ENCODE results near the gene PRG3. TPM values are rescaled to one million over a fixed set of nuclear protein-coding genes. Genes with fewer than 3 reads are reported as not detected.
"Not testable (repeated sequence)": the region's sequence is repeated elsewhere in the genome, so short reads cannot be mapped to it uniquely, and the experiment has no call there.

Gene PRG3
- total RNA-seq, 1 donor from 2014 or later = not detected

DNA sequence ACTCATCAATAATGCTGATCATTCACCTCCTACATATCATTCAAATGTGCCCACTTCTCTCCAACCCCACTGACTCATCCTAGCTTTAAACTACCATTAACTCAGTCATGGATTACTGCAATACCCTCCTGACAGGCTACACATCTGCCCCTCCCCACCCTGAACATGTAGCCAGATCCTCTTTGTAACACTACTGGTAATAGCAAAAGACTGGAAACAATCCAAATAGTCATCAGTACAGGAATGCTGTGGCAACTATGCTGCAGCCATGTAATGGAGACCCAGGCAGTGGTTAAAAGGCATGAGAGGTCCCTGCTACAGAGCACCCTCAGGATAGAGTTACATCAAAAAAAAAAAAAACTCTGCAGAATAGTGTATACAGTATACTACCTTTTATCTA, 29.3 kb upstream of the PRG3 start:
- DNase-seq (ENCODE audit: low spot score) = peak; percentile 4
- intact Hi-C loops (cut with DNase I) = no loop called here

DNA sequence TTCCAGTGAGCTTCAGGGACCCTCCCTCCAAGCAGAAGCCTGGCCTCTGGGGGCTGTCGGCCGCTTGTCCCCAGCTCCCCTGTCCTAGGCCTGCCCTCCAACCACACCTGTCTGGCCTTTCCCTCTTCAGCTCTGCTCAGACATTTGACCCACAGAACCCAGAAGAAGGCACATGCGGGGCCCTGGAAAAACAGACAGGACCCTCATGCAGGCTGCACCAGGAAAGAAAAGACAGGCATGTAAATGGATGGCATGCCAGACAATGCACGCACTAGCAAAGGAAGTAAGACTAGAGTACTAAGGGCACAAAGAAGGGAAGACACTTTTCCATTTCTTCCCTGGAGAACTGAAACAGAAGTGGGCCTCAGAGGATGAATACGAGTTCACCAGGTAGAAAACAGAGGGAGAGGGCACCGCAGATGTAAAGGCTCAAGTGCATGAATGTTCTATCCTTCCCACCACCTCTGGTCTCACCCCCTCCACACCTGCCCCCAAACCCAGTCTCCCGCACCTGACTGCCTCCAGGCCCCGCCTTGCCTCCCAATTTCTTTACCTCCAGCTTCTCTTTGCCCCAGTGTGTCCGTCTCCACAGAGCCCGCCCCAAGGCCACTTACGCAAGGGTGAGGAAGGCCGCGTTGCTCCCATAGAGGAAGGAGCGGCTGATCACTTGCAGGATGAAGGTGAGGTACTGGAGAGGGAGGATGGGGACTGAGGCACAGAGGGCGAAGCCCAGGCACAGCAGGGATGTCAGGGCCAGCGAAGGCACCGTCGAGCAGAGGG, 28.6 kb upstream of the PRG3 start:
- peak; percentile 51 for DNase-seq (ENCODE audit: low spot score)
- intact Hi-C loops (cut with DNase I) = loop anchor here (5.0 kb wide), 1 partner anchor 47 kb away; no protein-coding TSS in a partner anchor

DNA sequence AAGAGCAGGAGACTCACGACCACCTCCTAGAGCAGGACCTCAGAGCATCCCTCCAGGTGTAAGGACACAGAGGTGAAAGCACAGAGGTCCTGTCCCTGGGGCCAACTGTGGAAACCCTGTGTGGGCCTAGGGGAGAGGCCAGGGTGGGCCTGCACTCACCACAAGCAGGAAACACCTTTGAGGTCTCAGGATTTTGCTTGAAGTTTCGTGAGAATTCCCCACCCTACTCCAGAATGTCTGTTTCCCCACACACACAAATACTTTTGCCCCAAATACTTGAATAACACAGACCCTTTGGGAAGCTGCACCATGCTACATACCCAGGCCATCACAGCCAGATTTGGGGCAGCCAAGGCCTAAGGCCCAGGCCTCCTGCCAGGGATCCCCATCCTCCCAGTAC, 27.8 kb upstream of the PRG3 start:
- intact Hi-C loops (cut with DNase I) = loop anchor here (5.0 kb wide), 1 partner anchor 46 kb away; no protein-coding TSS in a partner anchor
- DNase-seq (ENCODE audit: low spot score) = peak; percentile 46

DNA sequence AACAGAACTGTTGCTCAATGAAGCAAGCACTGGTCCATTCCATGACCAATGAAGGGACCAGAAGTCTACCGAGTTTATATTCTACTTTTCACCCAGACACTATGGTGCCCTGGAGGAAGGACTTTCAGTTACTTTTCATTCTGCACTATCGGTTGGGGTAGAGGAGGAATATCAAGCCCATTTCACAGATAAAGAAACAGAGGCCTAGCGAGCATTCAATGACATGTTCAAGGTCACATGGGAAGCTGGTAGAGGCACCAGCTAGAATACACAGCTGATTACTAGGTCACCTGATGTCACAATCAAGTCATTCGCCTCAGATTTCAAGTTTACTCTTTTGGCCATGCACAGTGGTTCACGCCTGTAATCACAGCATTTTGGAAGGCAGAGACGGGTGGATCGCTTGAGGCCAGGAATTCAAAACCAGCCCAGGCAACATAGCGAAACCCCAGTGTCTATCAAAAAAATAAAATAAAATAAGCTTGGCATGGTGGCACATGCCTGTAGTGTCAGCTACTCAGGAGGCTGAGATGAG, 27.1 kb upstream of the PRG3 start:
- intact Hi-C loops (cut with DNase I) = loop anchor here (5.0 kb wide), 1 partner anchor 46 kb away; no protein-coding TSS in a partner anchor
- DNase-seq (ENCODE audit: low spot score) = peak; percentile 22

DNA sequence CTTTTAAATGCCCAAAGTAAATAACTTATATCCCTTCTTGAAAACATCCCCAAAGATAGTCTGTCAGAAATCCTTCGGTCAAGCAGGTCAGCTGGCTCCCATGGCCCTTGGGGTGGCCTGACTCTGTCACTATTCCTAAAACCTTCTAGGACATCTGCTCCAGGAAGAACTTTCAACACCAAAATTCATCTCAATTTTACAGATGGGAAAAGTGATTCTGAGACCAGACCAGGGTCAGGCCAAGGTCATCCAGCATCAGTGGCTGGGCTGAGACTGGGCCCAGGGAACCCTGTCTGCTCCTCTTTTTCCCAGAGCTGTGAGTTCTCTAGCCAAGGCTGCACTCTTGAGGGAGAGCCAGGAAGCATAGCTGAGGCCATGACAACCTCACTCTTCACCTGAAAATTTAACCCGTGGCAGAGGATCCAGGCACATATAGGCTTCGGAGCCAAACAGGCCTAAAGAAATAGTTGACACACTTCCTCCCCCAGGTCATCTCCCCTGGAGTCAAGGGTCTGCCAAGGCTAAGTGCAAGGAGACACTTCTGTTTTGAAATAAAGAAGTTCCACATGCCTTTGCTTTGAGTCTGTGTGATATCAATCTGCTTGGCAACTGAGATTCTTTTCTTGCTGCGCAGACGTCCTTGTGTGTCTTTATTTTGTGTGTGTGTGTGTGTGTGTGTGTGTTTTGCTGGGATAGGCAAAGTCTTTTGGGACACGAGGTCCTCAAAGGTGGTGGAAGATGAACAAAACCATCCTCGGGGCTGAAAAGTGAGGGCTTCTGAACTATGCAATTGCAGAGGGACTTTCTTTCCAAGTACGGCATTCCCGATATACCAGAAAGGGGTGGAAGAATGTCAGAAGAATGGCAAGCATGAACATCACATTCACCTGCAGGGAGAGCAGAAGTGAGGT, 26.3 kb upstream of the PRG3 start:
- DNase-seq (ENCODE audit: low spot score) = peak; percentile 41
- intact Hi-C loops (cut with DNase I) = loop anchor here (5.0 kb wide), 1 partner anchor 45 kb away; no protein-coding TSS in a partner anchor

DNA sequence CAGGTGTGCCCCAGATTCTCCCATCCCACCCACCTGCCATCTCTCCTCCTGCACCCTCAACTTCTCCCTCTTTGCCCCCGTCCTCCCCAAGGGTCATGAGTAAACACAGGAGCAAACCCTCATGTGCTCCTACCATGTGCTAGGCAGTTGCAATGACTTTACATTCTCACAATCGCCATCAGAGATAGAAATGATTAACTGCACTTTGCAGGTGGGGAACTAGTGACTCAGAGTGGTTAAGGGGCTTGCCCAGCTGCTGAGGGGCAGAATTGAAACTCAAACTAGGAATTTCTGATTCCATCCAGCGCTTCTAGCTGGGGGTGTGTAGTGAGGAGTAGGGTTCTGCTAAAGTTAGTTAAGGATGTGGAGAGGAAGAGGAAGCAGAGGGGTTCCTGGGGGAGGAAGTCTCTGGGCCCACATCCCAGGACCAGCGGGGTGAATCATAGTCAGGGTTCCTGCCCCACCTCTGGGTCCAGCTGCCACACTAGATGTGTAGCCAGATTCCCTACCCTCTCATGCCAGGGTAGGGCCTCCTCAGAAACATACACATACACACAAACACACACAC, 25.5 kb upstream of the PRG3 start:
- DNase-seq (ENCODE audit: low spot score) = peak; percentile 68

DNA sequence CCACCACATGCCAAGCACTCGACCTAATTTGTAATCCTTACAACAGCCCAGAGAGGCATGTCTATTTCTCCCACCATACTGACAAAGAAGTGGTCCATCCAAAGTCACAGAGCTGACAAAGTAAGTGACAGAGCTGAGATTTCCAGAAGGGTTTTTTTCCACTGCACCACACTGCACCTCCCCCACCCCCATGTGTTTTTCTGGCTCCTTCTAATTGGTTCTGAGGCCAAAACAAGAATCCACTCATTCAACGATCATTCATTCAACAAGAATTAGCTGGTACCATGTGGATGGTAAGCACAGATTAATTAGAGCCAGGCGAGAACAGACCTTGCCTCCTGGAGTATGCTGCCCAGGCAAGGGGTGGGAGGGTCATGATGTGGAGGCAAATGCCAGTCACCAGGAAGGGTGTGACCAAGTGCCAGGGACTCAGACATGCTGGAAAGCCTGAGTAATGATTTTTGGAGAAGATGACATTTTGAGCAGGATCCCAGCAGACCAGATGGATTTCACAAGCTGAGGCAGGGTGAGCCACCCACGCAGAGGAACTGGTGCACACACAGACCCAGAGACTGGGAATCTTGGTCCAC, 24.4 kb upstream of the PRG3 start:
- intact Hi-C loops (cut with DNase I) = loop anchor here (5.0 kb wide), 1 partner anchor 43 kb away; no protein-coding TSS in a partner anchor
- DNase-seq (ENCODE audit: low spot score) = peak; percentile 56

More for the DNA sequence above, 25.5 kb upstream of the PRG3 start:
- intact Hi-C loops (cut with DNase I) = loop anchor here (5.0 kb wide), 1 partner anchor 44 kb away; no protein-coding TSS in a partner anchor

DNA sequence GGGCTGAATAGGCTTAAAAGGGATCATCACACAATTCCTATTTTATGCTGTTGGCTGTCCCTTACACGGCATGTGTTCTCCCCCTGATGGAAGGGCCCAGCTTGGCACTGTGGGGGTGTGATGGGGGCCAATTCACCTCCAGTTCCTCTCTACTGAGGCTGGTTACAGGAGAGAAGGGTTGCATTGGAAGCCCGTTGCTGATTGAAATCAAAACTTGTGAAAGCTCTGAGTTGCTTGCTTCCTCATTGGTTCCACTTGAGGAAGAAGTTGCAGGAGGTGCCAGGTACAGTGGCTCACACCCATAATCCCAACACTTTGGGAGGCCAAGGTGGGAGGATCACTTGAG, 22.8 kb upstream of the PRG3 start:
- intact Hi-C loops (cut with DNase I) = no loop called here
- DNase-seq (ENCODE audit: low spot score) = peak; percentile 22

DNA sequence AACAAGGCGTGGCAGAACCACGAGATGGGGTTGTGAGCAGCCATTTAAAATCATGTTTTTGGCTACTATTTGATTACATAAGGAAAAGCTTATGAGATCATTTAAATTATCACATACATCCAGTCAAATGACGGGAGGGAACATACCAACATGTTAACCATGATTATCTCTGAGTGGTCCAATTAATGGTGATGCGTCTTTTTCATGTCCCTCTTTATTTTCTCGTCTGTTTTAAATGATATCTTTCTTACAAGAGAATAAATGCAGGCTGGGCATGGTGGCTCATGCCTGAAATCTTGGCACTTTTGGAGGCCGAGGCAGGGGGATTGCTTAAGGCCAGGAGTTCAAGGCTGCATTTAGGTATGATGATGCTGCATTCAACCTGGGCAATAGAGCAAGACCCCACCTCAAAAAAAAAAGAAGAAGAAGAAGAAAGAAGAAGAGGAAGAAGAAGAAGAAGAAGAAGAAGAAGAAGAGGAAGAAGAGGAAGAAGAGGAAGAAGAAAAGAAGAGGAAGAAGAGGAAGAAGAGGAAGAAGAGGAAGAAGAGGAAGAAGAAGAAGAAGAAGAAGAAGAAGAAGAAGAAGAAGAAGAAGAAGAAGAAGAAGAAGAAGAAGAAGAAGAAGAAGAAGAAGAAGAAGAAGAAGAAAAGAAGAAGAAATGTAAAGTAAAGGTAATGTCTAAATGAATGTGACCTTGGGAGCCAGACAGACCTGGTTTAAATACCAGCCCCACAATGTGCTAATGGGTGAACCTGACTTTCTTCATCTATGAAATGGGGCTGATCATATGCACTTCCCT, 22.3 kb upstream of the PRG3 start:
- DNase-seq (ENCODE audit: low spot score); intact Hi-C loops (cut with DNase I): not testable (repeated sequence)

DNA sequence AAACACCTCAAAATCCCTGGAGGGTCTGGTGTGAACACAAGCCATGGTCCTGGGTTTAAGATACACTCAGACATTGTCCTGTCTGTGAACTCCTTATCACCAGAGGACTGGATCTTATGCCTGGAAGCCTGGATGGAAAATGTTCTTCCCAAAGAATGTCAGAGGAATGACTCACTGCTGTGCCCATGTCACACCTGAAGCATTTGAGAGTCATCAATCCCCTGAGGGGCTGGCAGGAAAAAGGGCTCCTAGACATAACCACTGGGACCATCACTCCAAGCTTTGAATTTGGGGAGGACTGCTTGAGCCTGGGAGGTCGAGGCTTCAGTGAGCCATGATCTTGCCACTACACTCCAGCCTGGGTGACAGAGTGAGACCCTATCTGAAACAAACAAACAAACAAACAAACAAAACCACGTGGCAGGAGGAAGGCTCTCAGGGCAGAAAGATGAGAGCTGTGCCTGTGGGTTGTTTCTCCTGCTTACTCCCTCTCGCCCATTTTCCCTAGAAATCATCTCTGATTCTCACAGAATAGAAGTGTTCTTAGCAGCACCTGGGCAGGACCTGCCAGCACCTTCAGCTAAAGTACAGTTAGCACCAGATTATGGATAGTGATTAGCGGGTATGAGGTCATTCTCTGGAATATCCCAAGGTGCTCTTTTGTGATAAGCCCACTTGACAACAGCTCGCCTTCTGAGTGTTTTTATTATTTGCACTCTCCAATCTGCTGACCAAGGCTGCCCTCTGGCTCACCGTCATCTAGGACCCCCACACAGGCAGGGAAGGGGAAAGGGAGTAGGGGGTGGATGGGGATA, 21.4 kb upstream of the PRG3 start:
- peak; percentile 53 for DNase-seq (ENCODE audit: low spot score)
- intact Hi-C loops (cut with DNase I) = no loop called here

DNA sequence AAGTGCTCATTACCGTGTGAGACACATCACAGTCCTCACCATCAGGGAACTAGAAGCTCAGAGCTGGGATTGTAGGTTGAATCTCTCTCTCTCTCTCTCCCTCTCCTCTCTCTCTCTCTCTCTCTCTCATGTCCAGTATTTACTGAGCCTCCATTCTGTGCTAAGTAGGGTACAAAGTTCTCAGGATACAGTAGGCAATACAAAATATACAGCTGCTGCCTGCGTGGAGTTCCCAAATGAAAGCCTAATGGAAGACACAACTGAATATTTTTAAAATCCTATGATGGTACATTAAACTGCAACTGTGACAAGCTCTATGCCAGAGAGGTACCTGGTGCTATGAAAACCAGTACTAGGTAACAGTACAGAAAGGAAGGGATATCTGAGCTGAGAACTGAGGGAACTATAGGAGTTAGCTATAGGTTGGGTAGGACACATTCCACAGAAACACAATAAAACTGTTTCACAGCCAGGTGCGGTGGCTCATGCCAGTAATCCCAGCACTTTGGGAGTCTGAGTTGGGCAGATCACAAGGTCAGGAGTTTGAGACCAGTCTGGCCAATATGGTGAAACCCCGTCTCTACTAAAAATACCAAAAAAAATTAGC, 19.1 kb upstream of the PRG3 start:
- intact Hi-C loops (cut with DNase I) = no loop called here
- no peak for DNase-seq (ENCODE audit: low spot score)

DNA sequence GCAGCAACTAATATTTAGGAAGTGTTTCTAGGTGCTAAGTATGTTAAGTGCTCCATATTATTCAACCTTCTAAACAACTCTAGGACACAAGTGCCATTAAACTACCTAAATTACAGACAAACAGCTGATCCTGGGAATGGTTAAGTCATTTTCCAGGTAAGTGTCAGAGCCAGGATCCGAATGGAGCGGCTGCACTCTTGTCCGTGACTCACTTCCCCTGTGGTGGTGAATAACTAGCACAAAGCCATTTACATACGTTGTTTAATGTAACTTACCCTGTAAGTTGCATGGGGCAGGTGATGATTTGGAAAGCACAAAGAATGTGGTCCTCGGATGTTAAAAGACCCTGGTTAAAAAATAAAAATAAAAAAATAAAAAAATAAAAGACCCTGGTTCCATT, 18.3 kb upstream of the PRG3 start:
- DNase-seq (ENCODE audit: low spot score) = no peak
- intact Hi-C loops (cut with DNase I) = no loop called here

DNA sequence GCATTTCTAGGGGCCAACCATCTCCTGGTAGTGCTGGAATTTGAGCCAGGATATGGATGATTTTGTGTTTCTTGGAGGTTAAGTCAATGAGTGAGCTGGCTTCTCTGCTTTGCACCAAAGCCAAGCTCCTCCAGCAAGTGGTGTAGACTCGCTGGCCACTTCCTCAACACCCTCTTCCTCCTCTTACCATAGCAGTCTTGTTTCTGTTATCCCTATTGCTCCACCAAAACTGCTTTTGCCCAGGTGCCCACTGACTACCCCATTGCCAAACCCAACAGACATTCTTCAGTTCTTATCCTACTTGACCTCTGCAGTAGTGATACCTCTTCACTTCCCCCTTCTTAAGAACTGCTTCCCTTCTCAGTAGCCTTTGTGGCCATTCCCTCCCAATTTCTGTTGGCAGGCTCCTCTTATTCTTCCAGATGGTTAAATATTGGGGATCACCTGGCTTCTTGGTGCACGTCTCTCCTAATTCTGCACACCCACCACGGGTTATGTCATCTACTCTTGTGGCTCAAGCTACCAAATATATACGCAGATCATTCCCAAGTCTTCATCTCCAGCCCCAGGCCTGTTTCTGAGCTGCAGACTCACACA, 16.5 kb upstream of the PRG3 start:
- intact Hi-C loops (cut with DNase I) = no loop called here
- DNase-seq (ENCODE audit: low spot score) = peak; percentile 35

DNA sequence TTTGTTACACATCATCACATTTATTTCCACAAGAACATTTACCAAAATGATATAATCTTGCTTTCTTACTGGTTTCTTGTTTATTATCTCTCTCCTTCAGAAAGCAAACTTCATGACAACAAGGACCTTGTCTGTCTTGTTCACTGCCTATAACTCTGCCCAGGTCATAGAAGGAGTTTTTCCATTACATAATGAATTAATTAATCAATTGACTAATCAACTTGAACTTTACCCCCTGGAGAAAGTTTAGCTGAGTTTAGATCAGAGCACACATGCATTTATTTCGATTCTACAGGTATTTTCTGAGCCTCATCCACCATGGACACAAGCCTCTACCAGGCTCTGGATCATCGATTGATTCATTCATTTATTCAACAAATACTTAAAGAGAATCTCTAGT, 15.8 kb upstream of the PRG3 start:
- no peak for DNase-seq (ENCODE audit: low spot score)
- intact Hi-C loops (cut with DNase I) = no loop called here

DNA sequence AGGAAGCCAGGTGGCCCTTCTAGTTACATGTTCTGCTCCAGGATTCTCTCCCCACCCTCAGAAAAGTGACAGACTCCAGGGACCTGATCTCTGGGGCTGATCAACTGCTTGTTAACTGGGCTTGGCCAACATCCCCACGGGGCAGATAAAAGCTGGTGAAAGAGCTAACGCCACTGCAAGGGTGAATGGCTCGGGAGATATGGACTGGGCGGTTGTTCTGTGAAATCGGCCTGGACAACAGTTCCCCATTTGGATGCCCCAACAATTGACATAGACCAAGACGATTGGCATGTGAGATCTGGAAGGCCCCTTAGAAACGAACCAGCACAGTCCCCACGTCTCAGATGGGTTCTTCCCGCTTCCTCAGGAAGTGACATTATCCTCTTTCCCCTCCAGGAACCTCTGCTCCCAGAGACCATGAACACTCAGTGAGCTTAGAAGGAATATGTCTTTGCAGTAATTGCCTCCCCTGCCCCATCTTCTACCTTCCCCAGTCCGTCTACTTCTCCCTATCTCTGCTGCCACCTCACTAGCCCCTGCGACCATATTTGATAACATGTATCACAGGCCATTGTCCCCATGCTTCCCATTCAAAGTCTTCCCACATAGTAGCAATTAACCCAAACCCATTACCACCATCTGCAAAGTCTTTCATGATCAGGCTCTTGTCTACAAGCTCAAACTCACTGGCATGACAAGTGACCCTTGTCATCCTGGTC, 15.1 kb upstream of the PRG3 start:
- DNase-seq (ENCODE audit: low spot score) = peak; percentile 41
- intact Hi-C loops (cut with DNase I) = no loop called here

DNA sequence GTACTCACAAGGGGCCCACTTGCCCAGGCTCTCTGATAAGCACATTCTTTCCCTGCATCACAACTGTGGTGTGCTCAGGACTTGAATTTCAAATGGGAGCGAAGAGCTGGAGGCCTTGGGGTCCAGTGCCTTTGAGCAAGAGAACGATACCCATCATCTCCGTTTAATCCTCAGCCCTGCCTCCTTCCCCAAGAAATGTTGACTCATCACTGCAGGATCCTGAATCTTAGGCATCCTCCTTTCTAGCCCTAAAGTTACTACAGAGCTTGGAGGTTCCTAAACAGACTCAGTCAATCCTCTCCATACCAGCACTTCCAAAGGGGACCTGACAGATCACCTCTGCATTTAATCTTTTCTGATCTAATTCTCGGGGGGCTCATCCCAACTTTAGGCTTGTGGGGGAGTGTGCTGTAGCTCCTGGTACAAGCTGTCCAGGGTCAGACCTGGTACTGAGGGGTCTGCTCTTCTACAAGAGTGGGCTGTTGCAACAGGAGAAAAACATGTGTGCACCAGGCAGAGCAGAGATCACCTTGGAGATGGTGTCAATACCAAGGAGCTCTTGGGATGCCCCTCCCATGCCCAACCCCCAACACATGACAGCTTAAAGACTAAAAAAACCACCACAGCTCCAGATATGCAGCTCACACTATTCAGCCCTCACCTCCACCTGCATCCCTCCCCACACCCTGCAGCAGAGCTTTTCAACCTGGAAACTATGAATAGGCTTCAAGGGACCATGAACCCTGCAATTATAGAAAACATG, 13.4 kb upstream of the PRG3 start:
- intact Hi-C loops (cut with DNase I) = no loop called here
- peak; percentile 47 for DNase-seq (ENCODE audit: low spot score)

Data from cardiac septum (tissue), 1 donor.